DMS79 treated with DMSO at 0.1 percent for 48 hours (cell line): ENCODE data around the gene RPL32.
"Not testable (repeated sequence)": the region's sequence is repeated elsewhere in the genome, so short reads cannot be mapped to it uniquely, and the experiment has no call there.

Source experiments
- DNase-seq: peaks from one replicate; lab custom pipeline; 2025; lab: John Stamatoyannopoulos, UW

RPL32 gene

GRCh38 chr3:12841149-12841969 lies at the start of gene RPL32:
Gene RPL32 (minus strand): TSS chr3:12841565. CDS start chr3:12840237, 1,328 bp downstream.
- peak; percentile 92 for DNase-seq

- DNase-seq: no peak
Observed at GRCh38 chr3:12890610-12891390, 49.4 kb upstream of the RPL32 start.

GRCh38 chr3:12886736-12887135 lies 45.4 kb upstream of the RPL32 start:
- peak; percentile 8 for DNase-seq

GRCh38 chr3:12886106-12886679 lies 44.8 kb upstream of the RPL32 start:
- no peak for DNase-seq

DNA sequence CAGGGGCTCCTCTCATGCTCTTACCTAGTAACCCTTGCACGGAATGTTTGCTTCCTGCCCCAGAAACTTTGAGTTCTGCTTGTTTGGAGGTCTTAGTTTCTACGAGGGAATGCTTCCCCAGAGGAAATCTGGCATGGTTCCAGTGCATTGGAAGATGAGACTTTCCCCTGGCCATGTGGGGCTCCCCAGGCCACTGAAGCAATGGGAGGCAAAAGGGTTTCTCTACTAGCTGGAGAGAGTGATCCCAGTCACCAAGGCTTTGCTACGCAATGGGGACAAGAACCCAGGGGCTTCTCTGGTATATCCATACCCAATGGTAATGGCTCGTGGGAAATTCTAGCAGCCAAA lies 44.2 kb upstream of the RPL32 start:
- no peak for DNase-seq

DNA sequence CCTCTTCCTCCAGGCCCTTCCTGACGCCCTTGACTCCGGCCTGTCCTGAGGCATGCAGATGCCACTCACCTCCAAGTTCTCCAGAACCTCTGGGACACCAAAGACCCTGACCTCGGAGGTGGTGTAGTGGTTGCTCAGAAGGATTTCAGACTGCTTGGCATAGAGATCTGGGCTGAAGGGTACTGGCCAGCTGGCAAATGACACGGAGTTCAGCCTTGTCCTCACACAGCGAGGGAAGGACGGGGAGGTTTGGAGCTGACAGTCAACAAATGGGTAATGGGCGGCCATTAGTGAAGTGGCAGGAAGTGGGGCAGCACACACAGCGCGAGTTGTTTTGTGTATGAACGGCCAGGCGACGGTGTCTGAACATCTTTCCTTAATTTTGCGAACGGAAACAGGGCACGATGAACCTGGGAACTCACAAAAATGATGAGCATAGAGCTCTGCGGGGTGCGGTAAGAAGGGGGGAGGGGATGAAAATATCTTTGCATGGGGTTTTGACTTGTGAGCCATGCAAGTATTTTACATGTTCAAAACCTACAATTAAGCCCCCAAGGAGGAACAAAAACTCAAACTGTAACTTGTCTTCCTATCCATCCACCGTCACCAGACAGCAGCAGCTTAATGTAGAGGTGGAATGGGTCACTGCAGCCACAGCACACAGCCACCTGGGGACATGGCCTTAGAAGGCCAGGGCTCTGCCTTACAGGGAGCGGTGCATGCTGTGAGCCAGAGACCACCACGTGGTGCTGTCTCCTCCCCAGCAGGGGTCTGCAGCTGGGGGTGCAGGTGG lies 43.6 kb upstream of the RPL32 start:
- DNase-seq: no peak

GRCh38 chr3:12884186-12884680 lies 42.9 kb upstream of the RPL32 start:
- no peak for DNase-seq

GRCh38 chr3:12882336-12883310 lies 41.3 kb upstream of the RPL32 start:
- DNase-seq: no peak

- not testable (repeated sequence) for DNase-seq
Observed at GRCh38 chr3:12881858-12882257, 40.5 kb upstream of the RPL32 start.

DNA sequence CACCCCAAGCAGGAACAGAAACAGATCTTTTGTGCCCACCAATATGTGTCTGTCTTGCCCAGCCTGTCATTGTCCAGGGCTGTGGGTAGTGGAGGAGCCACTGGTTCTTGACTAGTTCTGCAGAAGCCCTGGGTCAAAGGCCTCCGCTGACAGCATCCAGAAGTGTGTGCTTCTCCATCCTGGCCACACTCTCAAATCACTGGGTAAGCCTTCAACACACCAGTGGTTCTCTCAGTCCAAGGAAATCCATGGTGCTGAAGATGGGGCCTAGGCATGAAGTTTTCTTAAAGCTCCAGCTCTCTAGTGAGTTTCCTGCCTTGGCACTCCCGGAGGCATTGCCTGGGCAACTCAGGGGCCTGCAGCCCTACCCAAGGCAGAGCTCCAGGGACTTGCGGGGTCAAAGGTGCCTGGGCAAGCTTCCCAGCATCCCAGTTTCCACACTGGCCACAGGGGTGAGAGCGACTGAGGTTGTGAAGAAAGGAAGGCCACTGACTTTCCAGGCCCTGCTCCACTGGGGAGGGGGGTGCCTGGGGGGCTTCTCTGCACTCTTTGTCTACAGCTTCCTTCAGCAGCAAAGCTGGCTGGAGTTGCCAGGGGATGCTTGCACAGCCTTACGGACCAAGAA lies 37.9 kb upstream of the RPL32 start:
- DNase-seq: no peak

GRCh38 chr3:12878758-12879157 lies 37.4 kb upstream of the RPL32 start:
- DNase-seq: not testable (repeated sequence)

DNA sequence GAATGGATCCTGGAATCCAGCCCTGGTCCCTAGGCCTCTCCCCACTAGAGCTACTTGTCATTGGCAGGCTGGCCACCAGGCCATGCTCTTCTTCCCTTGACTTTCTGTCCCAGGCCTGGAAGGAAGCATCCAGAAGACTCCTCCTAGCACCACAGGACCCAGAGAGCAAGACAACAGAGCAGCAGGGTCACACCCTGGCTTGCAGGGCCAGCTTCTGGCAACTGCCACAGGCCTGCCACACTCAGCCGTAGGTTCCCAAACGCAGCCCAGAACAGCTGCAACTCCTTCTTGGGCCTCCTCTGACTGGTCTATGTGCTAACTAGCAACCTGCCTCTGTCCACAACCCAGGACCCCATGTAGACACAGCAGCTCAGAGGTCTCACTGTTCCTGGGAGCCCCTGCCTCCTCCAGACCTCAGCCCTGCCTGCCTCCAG lies 36.8 kb upstream of the RPL32 start:
- no peak for DNase-seq

- DNase-seq: no peak
Observed at GRCh38 chr3:12877040-12877439, 35.7 kb upstream of the RPL32 start.

- no peak for DNase-seq
Observed at GRCh38 chr3:12875857-12876836, 34.8 kb upstream of the RPL32 start.

DNA sequence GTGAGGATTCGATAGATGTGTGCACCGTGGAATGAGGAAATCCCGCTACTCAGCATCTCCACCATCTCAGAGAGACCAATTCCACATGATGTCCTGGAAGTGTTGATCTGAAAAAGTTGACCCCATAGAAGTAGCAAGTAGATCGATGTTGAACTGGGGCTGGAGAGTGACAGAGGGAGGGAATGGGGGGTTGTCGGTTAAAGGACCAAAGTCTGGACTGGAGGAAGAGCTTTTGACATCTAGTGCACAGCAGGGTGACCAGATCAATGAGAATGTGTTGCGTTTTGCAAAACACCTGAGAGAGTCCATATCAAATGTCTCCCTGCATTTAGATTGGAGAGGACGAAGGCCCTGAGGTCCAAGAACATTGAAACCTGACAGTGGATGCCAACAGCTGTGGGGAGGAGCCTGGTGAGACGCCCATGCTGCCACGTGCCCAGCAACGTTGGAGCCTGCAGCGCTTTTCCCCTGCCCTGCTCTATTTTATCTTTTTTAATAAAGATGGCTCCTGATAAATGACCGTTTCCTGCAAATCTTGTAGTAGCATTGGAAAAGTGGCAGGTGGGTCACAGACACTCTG lies 30.1 kb upstream of the RPL32 start:
- no peak for DNase-seq

GRCh38 chr3:12870942-12871341 lies 29.6 kb upstream of the RPL32 start:
- no peak for DNase-seq

DNA sequence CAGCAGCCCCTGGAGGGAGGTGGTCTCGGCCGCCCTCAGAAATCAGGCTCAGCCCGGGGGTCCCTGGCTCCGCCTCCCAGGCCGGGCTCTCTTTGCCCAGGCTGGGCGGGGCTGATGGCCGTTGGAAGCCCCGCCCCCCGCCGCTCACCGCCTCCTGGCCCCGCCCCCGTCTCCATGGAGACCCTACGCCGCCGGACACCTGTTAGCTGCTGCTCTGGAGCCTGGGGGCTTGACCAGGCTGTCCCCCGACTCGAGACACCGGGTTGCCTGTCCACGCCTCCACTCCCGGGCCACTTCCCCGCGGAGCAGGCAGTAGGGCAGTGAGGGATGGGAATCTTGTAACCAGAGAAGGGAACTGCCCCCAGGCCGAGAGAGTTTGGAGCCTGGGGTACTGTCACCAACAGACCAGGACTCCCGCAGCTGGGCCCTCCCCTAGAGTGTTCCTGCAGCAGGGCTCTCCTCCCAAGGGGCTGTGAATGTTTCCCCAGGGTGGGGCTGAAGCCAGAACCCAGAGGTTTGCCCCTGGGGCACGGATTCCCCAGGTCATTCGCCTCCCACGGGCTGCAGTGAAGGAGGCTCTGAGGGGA lies 27.8 kb upstream of the RPL32 start:
- no peak for DNase-seq
